Liver (tissue), 9 donors: ENCODE data around the gene OR2B6. TPM values are rescaled to one million over a fixed set of nuclear protein-coding genes. Genes with fewer than 3 reads are reported as not detected.

Experiments
- DNase-seq: peaks from one replicate; pipeline ENCODE4 v3.0.0-alpha.2; 2017; ENCODE audit warnings: low spot score
- H3K27ac ChIP-seq, 2 donors: one replicate each; pipeline ENCODE4 v1.7.0; 2013; ENCODE audit warnings: inconsistent platforms in 2 of 2, low read length in 2 of 2, control low read depth in 1 of 2, low read depth in 1 of 2, mild to moderate bottlenecking in 1 of 2
- H3K27me3 ChIP-seq, 4 donors: one replicate each; pipeline versions ENCODE4 v1.6.1 to v1.7.0; 2013; ENCODE audit warnings: low read length in 3 of 4, inconsistent platforms in 1 of 4, mild to moderate bottlenecking in 1 of 4, moderate library complexity in 1 of 4; ENCODE audit not compliant: control insufficient read depth in 4 of 4, insufficient read depth in 4 of 4
- H3K36me3 ChIP-seq, 4 donors: one replicate each; pipeline versions ENCODE4 v1.6.1 to v1.7.0; 2013; ENCODE audit warnings: low read length in 3 of 4, mild to moderate bottlenecking in 3 of 4, low read depth in 1 of 4, moderate library complexity in 1 of 4; ENCODE audit not compliant: control insufficient read depth in 4 of 4, insufficient read depth in 3 of 4
- H3K4me1 ChIP-seq, 4 donors: one replicate each; pipeline versions ENCODE4 v1.6.1 to v1.7.0; 2013; ENCODE audit warnings: low read length in 3 of 4, mild to moderate bottlenecking in 3 of 4, moderate library complexity in 1 of 4; ENCODE audit not compliant: control insufficient read depth in 4 of 4, insufficient read depth in 4 of 4
- H3K4me3 ChIP-seq, 3 donors: one replicate each; pipeline versions ENCODE4 v1.6.1 to v1.7.0; 2013; ENCODE audit warnings: low read length in 3 of 3, control low read depth in 1 of 3, low read depth in 1 of 3, mild to moderate bottlenecking in 1 of 3
- H3K9ac ChIP-seq, 2 donors: one replicate each; pipeline ENCODE4 v1.7.0; 2013; ENCODE audit warnings: low read length in 2 of 2, mild to moderate bottlenecking in 2 of 2, moderate library complexity in 2 of 2, control low read depth in 1 of 2, low read depth in 1 of 2
- H3K9me3 ChIP-seq, 4 donors: one replicate each; pipeline versions ENCODE4 v1.6.1 to v1.7.0; 2013; ENCODE audit warnings: low read length in 3 of 4; ENCODE audit not compliant: control insufficient read depth in 4 of 4
- ATF3 ChIP-seq: IDR thresholded peaks from 2 replicates; pipeline ENCODE4 v1.6.1; 2016; ENCODE audit warnings: antibody characterized with exemption
- CTCF ChIP-seq: fragments of 150-350 bp; IDR thresholded peaks from 2 replicates; pipeline ENCODE4 v1.5.1; 2017; ENCODE audit warnings: improper control_type of control experiment, low read depth, low read length; ENCODE audit not compliant: missing input control
- FOXA1 ChIP-seq: IDR thresholded peaks from 2 replicates; pipeline ENCODE4 v1.6.1; 2016; ENCODE audit warnings: antibody characterized with exemption
- FOXA2 ChIP-seq: IDR thresholded peaks from 2 replicates; pipeline ENCODE4 v1.6.1; 2016; ENCODE audit warnings: antibody characterized with exemption
- GABPA ChIP-seq, 2 donors: IDR thresholded peaks in 1 of 2; conservative IDR thresholded peaks in 1 of 2; 2 replicates each; pipeline ENCODE4 v1.6.1; 2016; ENCODE audit warnings: antibody characterized with exemption in 2 of 2, mild to moderate bottlenecking in 1 of 2, moderate library complexity in 1 of 2
- HNF4A ChIP-seq, 2 donors: conservative IDR thresholded peaks; 2 replicates each; pipeline ENCODE4 v1.6.1; 2016; ENCODE audit warnings: antibody characterized with exemption in 2 of 2, mild to moderate bottlenecking in 2 of 2
- HNF4G ChIP-seq: IDR thresholded peaks from 2 replicates; pipeline ENCODE4 v1.6.1; 2016; ENCODE audit warnings: antibody characterized with exemption
- JUND ChIP-seq, 2 donors: IDR thresholded peaks; 2 replicates each; pipeline ENCODE4 v1.6.1; 2016; ENCODE audit warnings: antibody characterized with exemption in 2 of 2
- MAX ChIP-seq: IDR thresholded peaks from 2 replicates; pipeline ENCODE4 v1.6.1; 2016; ENCODE audit warnings: antibody characterized with exemption
- NR2F2 ChIP-seq: IDR thresholded peaks from 2 replicates; pipeline ENCODE4 v1.6.1; 2016; ENCODE audit warnings: antibody characterized with exemption
- RAD21 ChIP-seq, 2 donors: IDR thresholded peaks; 2 replicates each; pipeline ENCODE4 v1.6.1; 2016; ENCODE audit warnings: antibody characterized with exemption in 2 of 2, mild to moderate bottlenecking in 2 of 2
- REST ChIP-seq: IDR thresholded peaks from 2 replicates; pipeline ENCODE4 v1.6.1; 2016; ENCODE audit warnings: antibody characterized with exemption, mild to moderate bottlenecking
- RXRA ChIP-seq, 2 donors: IDR thresholded peaks; 2 replicates each; pipeline ENCODE4 v1.6.1; 2017 to 2018; ENCODE audit warnings: antibody characterized with exemption in 2 of 2, mild to moderate bottlenecking in 1 of 2
- TAF1 ChIP-seq: conservative IDR thresholded peaks from 2 replicates; pipeline ENCODE4 v1.6.1; 2016; ENCODE audit warnings: antibody characterized with exemption, mild to moderate bottlenecking
- YY1 ChIP-seq: IDR thresholded peaks from 2 replicates; pipeline ENCODE4 v1.6.1; 2016; ENCODE audit warnings: antibody characterized with exemption, mild to moderate bottlenecking
- ZBTB33 ChIP-seq: IDR thresholded peaks from 2 replicates; pipeline ENCODE4 v1.6.1; 2016; ENCODE audit warnings: antibody characterized with exemption
- WGBS: extraction: QIAGEN DNeasy Blood & Tissue Kit; methylation state at CpG from one replicate; pipeline ENCODE4 v1.1.7; 2013; 5-methylcytosine and 5-hydroxymethylcytosine counted together
- polyA plus RNA-seq, 2 donors: library from polyadenylated mRNA; stranded (reverse) in 1 of 2; unstranded in 1 of 2; fragments of 200-250 nt in 1 of 2; fragments of >200 nt in 1 of 2; fragmentation: Nextera tagmentation in 1 of 2; extraction: Ambion mirVana in 1 of 2; gene quantifications; one replicate each; pipeline versions ENCODE4 v1.2.1 to v1.2.3, GENCODE V29; 2013 to 2015
- total RNA-seq, 2 donors: library from RNA; depleted of rRNA; stranded (reverse); fragments of >200 nt; gene quantifications; one replicate each; pipeline ENCODE4 v1.2.3, GENCODE V29; 2014
- donor health status: healthy.
- donor health status: healthy.
- donor health status: healthy.
- donor health status: healthy.
- donor health status: healthy.

Gene OR2B6
- total and polyA plus RNA-seq, 4 donors, result 0.19 TPM; not detected in 3

GRCh38 chr6:27970444-27970843, 13.4 kb downstream of the OR2B6 start:
- H3K36me3 ChIP-seq, result no peaks in the 10 kb centered on the region
- peaks cover 0 to 6% (median under 1%) of the 10 kb centered on the region in 4 donors for H3K27me3 ChIP-seq
- 89% methylated on average over 2 of the region's 2 CpGs for WGBS
- no peak overlapping the region for H3K9ac ChIP-seq
- H3K4me3 ChIP-seq, result no peak overlapping the region
- H3K4me1 ChIP-seq, result no peaks in the 10 kb centered on the region
- DNase-seq, result no peak
- H3K27ac ChIP-seq, result no peak overlapping the region
- peaks cover 0 to 10% (median 5%) of the 10 kb centered on the region in 4 donors for H3K9me3 ChIP-seq
- no peak for TF ChIP-seq ATF3
- no peak for TF ChIP-seq FOXA1
- TF ChIP-seq HNF4A (conservative IDR thresholded peaks at IDR 0.05), result no peak
- TF ChIP-seq FOXA2, result no peak
- no peak for TF ChIP-seq RAD21 (IDR thresholded peaks at IDR 0.05)
- TF ChIP-seq TAF1, result no peak
- TF ChIP-seq MAX, result no peak
- no peak for TF ChIP-seq GABPA (IDR thresholded peaks at IDR 0.05 in 1 of 2, conservative IDR thresholded peaks at IDR 0.05 in 1 of 2)
- TF ChIP-seq REST, result no peak
- no peak for TF ChIP-seq HNF4G
- TF ChIP-seq JUND (IDR thresholded peaks at IDR 0.05), result no peak
- no peak for TF ChIP-seq RXRA (IDR thresholded peaks at IDR 0.05)
- no peak for TF ChIP-seq ZBTB33
- no peak for TF ChIP-seq NR2F2
- TF ChIP-seq CTCF, result no peak

GRCh38 chr6:27972750-27973149, 15.7 kb downstream of the OR2B6 start:
- Histone ChIP-seq H3K4me3 (no peak overlapping the region), H3K36me3 (no peaks in the 10 kb centered on the region), H3K9me3 (no peaks in the 10 kb centered on the region), H3K9ac (no peak overlapping the region), H3K27me3 (peaks cover 0 to 6% (median 1%) of the 10 kb centered on the region in 4 donors), H3K4me1 (no peaks in the 10 kb centered on the region), H3K27ac (no peak overlapping the region)
- WGBS, result 78% methylated on average over 4 of the region's 4 CpGs
- no peak for DNase-seq
- no peak for TF ChIP-seq JUND (IDR thresholded peaks at IDR 0.05)
- TF ChIP-seq RXRA (IDR thresholded peaks at IDR 0.05), result no peak
- no peak for TF ChIP-seq FOXA2
- TF ChIP-seq YY1, result no peak
- no peak for TF ChIP-seq RAD21 (IDR thresholded peaks at IDR 0.05)
